Upper lobe of left lung (tissue), 6 donors: Measurements from ENCODE around the gene ARID3A. TPM values are rescaled to one million over a fixed set of nuclear protein-coding genes. Genes with fewer than 3 reads are reported as not detected.
A peak's percentile ranks its signal among the peaks of the same experiment; 100 is the strongest.

Experiments
- ATAC-seq, 2 donors: fragments of 200-7000 bp; cut with Tn5 transposase; one replicate each; pipeline ENCODE4 v1.9.1; 2022; ENCODE audit warnings: mild to moderate bottlenecking in 2 of 2, moderate library complexity in 2 of 2; ENCODE audit not compliant: low FRiP score in 2 of 2
- DNase-seq, 2 donors: peaks; one replicate each; pipeline ENCODE4 v3.0.0-alpha.2; 2019 to 2020
- H3K27ac ChIP-seq, 4 donors: fragments of 200-600 bp; sonication (generic); one replicate each; pipeline ENCODE4 v1.5.1; 2016 to 2019
- H3K27me3 ChIP-seq, 4 donors: fragments of 200-600 bp; sonication (generic); one replicate each; pipeline ENCODE4 v1.5.1; 2017 to 2019
- H3K36me3 ChIP-seq, 4 donors: fragments of 200-600 bp; sonication (generic); one replicate each; pipeline ENCODE4 v1.5.1; 2016 to 2019
- H3K4me1 ChIP-seq, 4 donors: fragments of 200-600 bp; sonication (generic); one replicate each; pipeline ENCODE4 v1.5.1; 2018 to 2019
- H3K4me3 ChIP-seq, 4 donors: fragments of 200-600 bp; sonication (generic); one replicate each; pipeline ENCODE4 v1.5.1; 2017 to 2019; ENCODE audit warnings: mild to moderate bottlenecking in 2 of 4, moderate library complexity in 1 of 4
- H3K9me3 ChIP-seq, 4 donors: fragments of 200-600 bp; sonication (generic); one replicate each; pipeline ENCODE4 v1.5.1; 2018 to 2019
- CTCF ChIP-seq, 6 experiments: fragments of 450-650 bp in 4 of 6; fragments of 200-600 bp in 2 of 6; sonication (generic) in 2 of 6; IDR thresholded peaks; one replicate each; pipeline ENCODE4 v1.5.1; 2016 to 2019; ENCODE audit warnings: antibody characterized with exemption in 6 of 6
- EP300 ChIP-seq, 4 donors: sonication (generic); formaldehyde crosslinking; IDR thresholded peaks; one replicate each; pipeline ENCODE4 v1.5.1; 2017; ENCODE audit warnings: antibody characterized with exemption in 4 of 4, control low read depth in 2 of 4
- POLR2A ChIP-seq, 4 donors: fragments of 450-650 bp; IDR thresholded peaks; one replicate each; pipeline ENCODE4 v1.5.1; 2016 to 2017; ENCODE audit warnings: antibody characterized with exemption in 4 of 4, mild to moderate bottlenecking in 2 of 4
- POLR2AphosphoS5 ChIP-seq, 2 donors: sonication (generic); formaldehyde crosslinking; IDR thresholded peaks; one replicate each; pipeline ENCODE4 v1.5.1; 2017; ENCODE audit warnings: antibody characterized with exemption in 2 of 2
- WGBS, 2 donors: methylation state at CpG; one replicate each; pipeline ENCODE4 v1.1.5; 2017 to 2018; 5-methylcytosine and 5-hydroxymethylcytosine counted together
- total RNA-seq, 6 donors: library from RNA; depleted of rRNA in 4 of 6; stranded (reverse); fragments of >200 nt in 4 of 6; gene quantifications; one replicate each; pipeline versions ENCODE4 v1.1.0 to v1.2.1, GENCODE V29; 2016 to 2021
- donor health status: DM: no; HTN: no; CAD: no; lungs with moderate emphysema.
- donor health status: DM: no; HTN: yes; CAD: no; lungs with severe emphysema.

The ARID3A gene
- total RNA-seq, 6 donors from 2014 or later = 7.1 to 54.5 (median 19.2) TPM

DNA sequence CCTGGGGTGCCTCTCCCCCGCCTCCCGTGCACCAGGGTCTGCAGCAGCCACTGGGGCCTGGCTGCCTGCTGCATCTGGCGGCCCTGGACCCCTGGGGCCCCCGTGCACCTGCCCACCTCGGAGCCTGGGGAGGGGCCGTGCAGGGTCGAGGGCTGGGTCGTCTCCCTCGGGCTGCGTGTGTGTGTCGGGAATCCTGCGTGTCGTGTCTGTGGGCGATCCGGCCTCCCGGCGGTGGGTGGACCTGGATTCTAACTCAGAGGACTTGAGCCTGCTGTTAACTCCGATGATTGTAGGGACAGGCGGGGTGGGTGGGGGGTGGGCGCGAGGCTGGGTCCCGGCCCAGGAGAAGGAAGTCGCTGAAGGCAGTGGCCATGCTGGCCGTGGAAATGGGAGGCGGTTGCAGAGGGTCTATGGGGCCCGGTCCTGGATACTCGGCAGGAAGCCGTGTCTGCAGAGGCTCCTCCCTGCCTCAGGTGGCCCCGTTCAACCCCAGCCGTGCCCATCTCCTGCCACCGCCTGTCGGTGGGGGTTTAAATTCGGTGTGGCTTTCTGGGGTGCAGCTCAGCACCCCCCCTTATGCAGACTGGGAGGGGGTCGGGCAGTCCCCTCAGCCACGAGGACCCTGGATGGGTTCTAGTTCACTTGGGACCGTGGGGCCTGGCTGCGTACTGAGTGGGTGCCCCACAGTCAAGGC is 48.9 kb downstream of the ARID3A start:
- H3K9me3 ChIP-seq = peaks cover 4 to 8% (median 6%) of the 10 kb centered on the region in 4 donors
- no peak overlapping the region for H3K27ac ChIP-seq
- WGBS, 2 donors = 88 to 91% methylated on average over 15 to 17 of the region's 37 CpGs
- H3K27me3 ChIP-seq = no peaks in the 10 kb centered on the region
- no peaks in the 10 kb centered on the region for H3K4me1 ChIP-seq
- DNase-seq = no peak
- no peak overlapping the region for H3K4me3 ChIP-seq
- TF ChIP-seq POLR2A (IDR thresholded peaks at IDR 0.05) (no peak), POLR2AphosphoS5 (IDR thresholded peaks at IDR 0.05) (no peak), CTCF (IDR thresholded peaks at IDR 0.05) (no peak), EP300 (IDR thresholded peaks at IDR 0.05) (no peak)
- H3K36me3 ChIP-seq = peaks cover 11 to 27% (median 23%) of the 10 kb centered on the region in 4 donors
- no peak for ATAC-seq

DNA sequence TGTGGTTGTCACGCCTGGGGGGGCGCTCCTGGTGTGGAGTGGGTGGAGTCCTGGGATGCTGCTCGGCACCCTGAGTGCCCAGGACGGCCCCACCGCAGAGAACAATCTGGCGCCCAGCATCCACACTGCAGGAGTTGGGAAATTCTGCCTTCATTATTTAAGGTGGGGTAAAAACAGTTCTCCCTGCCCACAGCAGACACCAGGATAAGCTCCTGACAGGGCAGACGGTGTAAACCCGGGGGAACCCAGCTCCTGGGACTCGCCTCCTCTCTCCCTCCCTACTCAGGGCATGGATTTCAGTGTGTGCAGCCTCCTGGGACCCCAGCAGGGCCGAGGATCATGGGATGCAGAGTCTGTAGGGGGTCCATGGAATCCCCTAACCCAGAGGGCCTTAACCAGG is 50.6 kb downstream of the ARID3A start:
- peaks cover 0 to 10% (median 5%) of the 10 kb centered on the region in 4 donors for H3K4me1 ChIP-seq
- no peak for TF ChIP-seq CTCF (IDR thresholded peaks at IDR 0.05)
- no peak for TF ChIP-seq POLR2AphosphoS5 (IDR thresholded peaks at IDR 0.05)
- no peak for TF ChIP-seq EP300 (IDR thresholded peaks at IDR 0.05)
- no peak for TF ChIP-seq POLR2A (IDR thresholded peaks at IDR 0.05)
- H3K36me3 ChIP-seq = peaks cover 4 to 10% (median 7%) of the 10 kb centered on the region in 4 donors
- H3K27me3 ChIP-seq = no peaks in the 10 kb centered on the region
- no peak for DNase-seq
- no peak overlapping the region for H3K4me3 ChIP-seq
- no peak overlapping the region for H3K27ac ChIP-seq
- no peaks in the 10 kb centered on the region for H3K9me3 ChIP-seq
- no peak for ATAC-seq
- 87 to 92% methylated on average over 9 to 10 of the region's 10 CpGs for WGBS, 2 donors

GRCh38 chr19:977058-977464 is 51.2 kb downstream of the ARID3A start:
- peak in 1 of 2 donors; percentile 73 for DNase-seq
- Histone ChIP-seq H3K4me3 (no peak overlapping the region), H3K27me3 (no peaks in the 10 kb centered on the region), H3K36me3 (peaks cover 0 to 4% (median 1%) of the 10 kb centered on the region in 4 donors), H3K4me1 (peaks cover 0 to 10% (median 5%) of the 10 kb centered on the region in 4 donors), H3K27ac (no peak overlapping the region), H3K9me3 (no peaks in the 10 kb centered on the region)
- 85 to 92% methylated on average over 5 to 23 of the region's 24 CpGs for WGBS, 2 donors
- TF ChIP-seq POLR2A (IDR thresholded peaks at IDR 0.05) = no peak
- no peak for TF ChIP-seq POLR2AphosphoS5 (IDR thresholded peaks at IDR 0.05)
- TF ChIP-seq EP300 (IDR thresholded peaks at IDR 0.05) = no peak
- no peak for TF ChIP-seq CTCF (IDR thresholded peaks at IDR 0.05)
- ATAC-seq = no peak

DNA sequence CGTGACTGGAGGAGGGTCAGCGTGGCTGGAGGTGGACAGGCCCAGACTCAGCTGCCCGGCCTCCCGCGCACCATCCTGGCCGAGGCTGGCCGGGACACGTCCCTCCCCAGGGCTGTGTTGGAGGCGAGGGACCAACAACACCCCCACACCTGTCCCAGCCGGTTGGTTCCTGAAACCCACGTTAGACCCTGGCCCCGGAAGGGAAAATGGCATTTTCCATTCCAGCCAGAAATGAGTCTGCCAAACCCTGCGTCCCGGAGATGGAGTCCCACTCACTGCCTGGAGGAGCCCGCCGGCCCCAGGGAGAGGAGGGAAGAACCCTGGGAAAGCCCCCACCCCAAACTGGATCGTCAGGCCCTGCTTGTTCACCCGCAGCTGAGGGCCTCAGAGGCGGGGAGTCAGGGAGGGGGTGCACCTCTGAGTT is 53.5 kb downstream of the ARID3A start:
- H3K27ac ChIP-seq = no peak overlapping the region
- WGBS, 2 donors = 54 to 73% methylated on average over 14 to 18 of the region's 19 CpGs
- H3K9me3 ChIP-seq = no peaks in the 10 kb centered on the region
- no peaks in the 10 kb centered on the region for H3K27me3 ChIP-seq
- no peak overlapping the region for H3K4me3 ChIP-seq
- ATAC-seq = no peak
- peaks cover 17 to 28% (median 22%) of the 10 kb centered on the region in 4 donors for H3K4me1 ChIP-seq
- no peaks in the 10 kb centered on the region for H3K36me3 ChIP-seq
- DNase-seq = no peak
- TF ChIP-seq CTCF (IDR thresholded peaks at IDR 0.05) = no peak
- TF ChIP-seq POLR2A (IDR thresholded peaks at IDR 0.05) = no peak
- no peak for TF ChIP-seq EP300 (IDR thresholded peaks at IDR 0.05)
- no peak for TF ChIP-seq POLR2AphosphoS5 (IDR thresholded peaks at IDR 0.05)
